ENCODE data around the gene OSGEP.

OSGEP gene

GRCh38 chr14:20454516-20455354 lies at the start of gene OSGEP, which contains the start of gene APEX1:
TSS of gene OSGEP (minus strand) at chr14:20454812. CDS start at chr14:20454683, 129 bp downstream.
TSS of gene APEX1 (plus strand) at chr14:20455226. CDS start at chr14:20455646, 420 bp downstream.
- no peaks in the 10 kb centered on the region for H3K9me3 Mint-ChIP-seq
- H3K27me3 Mint-ChIP-seq: no peaks in the 10 kb centered on the region
- no peak within 1 kb of the TSS for H3K27ac Mint-ChIP-seq
- H3K4me3 Mint-ChIP-seq: peak within 1 kb of the TSS; percentile 55
- peaks cover 9% of the 10 kb centered on the region for H3K36me3 Mint-ChIP-seq
- peaks cover 27% of the 10 kb centered on the region for H3K4me1 Mint-ChIP-seq

- H3K4me1 Mint-ChIP-seq: peaks cover 8% of the 10 kb centered on the region
- H3K36me3 Mint-ChIP-seq: no peaks in the 10 kb centered on the region
- no peaks in the 10 kb centered on the region for H3K9me3 Mint-ChIP-seq
- H3K4me3 Mint-ChIP-seq: no peak overlapping the region
- no peaks in the 10 kb centered on the region for H3K27me3 Mint-ChIP-seq
- no peak overlapping the region for H3K27ac Mint-ChIP-seq
Measured at GRCh38 chr14:20503898-20504297, 49.3 kb upstream of the OSGEP start.

- no peaks in the 10 kb centered on the region for H3K27me3 Mint-ChIP-seq
- H3K4me1 Mint-ChIP-seq: peaks cover 8% of the 10 kb centered on the region
- H3K9me3 Mint-ChIP-seq: no peaks in the 10 kb centered on the region
- H3K27ac Mint-ChIP-seq: no peak overlapping the region
- H3K4me3 Mint-ChIP-seq: no peak overlapping the region
- H3K36me3 Mint-ChIP-seq: no peaks in the 10 kb centered on the region
Measured at GRCh38 chr14:20501346-20501745, 46.7 kb upstream of the OSGEP start.

GRCh38 chr14:20499881-20500280 lies 45.3 kb upstream of the OSGEP start:
- no peak overlapping the region for H3K4me3 Mint-ChIP-seq
- H3K36me3 Mint-ChIP-seq: no peaks in the 10 kb centered on the region
- peaks cover 21% of the 10 kb centered on the region for H3K4me1 Mint-ChIP-seq
- no peaks in the 10 kb centered on the region for H3K27me3 Mint-ChIP-seq
- H3K9me3 Mint-ChIP-seq: no peaks in the 10 kb centered on the region
- no peak overlapping the region for H3K27ac Mint-ChIP-seq

GRCh38 chr14:20499108-20499507 lies 44.5 kb upstream of the OSGEP start:
- H3K36me3 Mint-ChIP-seq: no peaks in the 10 kb centered on the region
- H3K27ac Mint-ChIP-seq: no peak overlapping the region
- H3K4me1 Mint-ChIP-seq: peaks cover 24% of the 10 kb centered on the region
- H3K4me3 Mint-ChIP-seq: no peak overlapping the region
- H3K9me3 Mint-ChIP-seq: no peaks in the 10 kb centered on the region
- H3K27me3 Mint-ChIP-seq: no peaks in the 10 kb centered on the region

- H3K9me3 Mint-ChIP-seq: no peaks in the 10 kb centered on the region
- peaks cover 23% of the 10 kb centered on the region for H3K4me1 Mint-ChIP-seq
- H3K4me3 Mint-ChIP-seq: no peak overlapping the region
- H3K27me3 Mint-ChIP-seq: no peaks in the 10 kb centered on the region
- H3K36me3 Mint-ChIP-seq: no peaks in the 10 kb centered on the region
- no peak overlapping the region for H3K27ac Mint-ChIP-seq
Measured at GRCh38 chr14:20498622-20499021, 44.0 kb upstream of the OSGEP start.

GRCh38 chr14:20494935-20495766 lies 40.5 kb upstream of the OSGEP start:
- Mint-ChIP-seq H3K27me3 (no peaks in the 10 kb centered on the region), H3K9me3 (no peaks in the 10 kb centered on the region), H3K4me1 (peaks cover 45% of the 10 kb centered on the region), H3K4me3 (no peak overlapping the region), H3K27ac (peak overlapping the region; percentile 23), H3K36me3 (no peaks in the 10 kb centered on the region)

GRCh38 chr14:20493634-20494033 lies 39.0 kb upstream of the OSGEP start:
- H3K9me3 Mint-ChIP-seq: no peaks in the 10 kb centered on the region
- H3K27me3 Mint-ChIP-seq: no peaks in the 10 kb centered on the region
- no peaks in the 10 kb centered on the region for H3K36me3 Mint-ChIP-seq
- H3K27ac Mint-ChIP-seq: peak overlapping the region; percentile 76
- no peak overlapping the region for H3K4me3 Mint-ChIP-seq
- peaks cover 60% of the 10 kb centered on the region for H3K4me1 Mint-ChIP-seq

GRCh38 chr14:20492486-20492885 lies 37.9 kb upstream of the OSGEP start:
- Mint-ChIP-seq H3K27ac (no peak overlapping the region), H3K4me1 (peaks cover 71% of the 10 kb centered on the region), H3K27me3 (no peaks in the 10 kb centered on the region), H3K9me3 (no peaks in the 10 kb centered on the region), H3K4me3 (no peak overlapping the region), H3K36me3 (no peaks in the 10 kb centered on the region)

GRCh38 chr14:20490563-20490962 lies 36.0 kb upstream of the OSGEP start:
- no peaks in the 10 kb centered on the region for H3K36me3 Mint-ChIP-seq
- peak overlapping the region; percentile 50 for H3K4me3 Mint-ChIP-seq
- no peaks in the 10 kb centered on the region for H3K27me3 Mint-ChIP-seq
- no peaks in the 10 kb centered on the region for H3K9me3 Mint-ChIP-seq
- peaks cover 78% of the 10 kb centered on the region for H3K4me1 Mint-ChIP-seq
- H3K27ac Mint-ChIP-seq: peak overlapping the region; percentile 94

- H3K4me3 Mint-ChIP-seq: peak overlapping the region; percentile 71
- peaks cover 74% of the 10 kb centered on the region for H3K4me1 Mint-ChIP-seq
- no peaks in the 10 kb centered on the region for H3K9me3 Mint-ChIP-seq
- H3K27ac Mint-ChIP-seq: peak overlapping the region; percentile 87
- H3K27me3 Mint-ChIP-seq: no peaks in the 10 kb centered on the region
- H3K36me3 Mint-ChIP-seq: no peaks in the 10 kb centered on the region
Measured at GRCh38 chr14:20489093-20489994, 34.7 kb upstream of the OSGEP start.

- peak overlapping the region; percentile 33 for H3K27ac Mint-ChIP-seq
- peak overlapping the region; percentile 4 for H3K4me3 Mint-ChIP-seq
- H3K9me3 Mint-ChIP-seq: no peaks in the 10 kb centered on the region
- no peaks in the 10 kb centered on the region for H3K27me3 Mint-ChIP-seq
- H3K36me3 Mint-ChIP-seq: no peaks in the 10 kb centered on the region
- peaks cover 80% of the 10 kb centered on the region for H3K4me1 Mint-ChIP-seq
Measured at GRCh38 chr14:20487396-20487725, 32.7 kb upstream of the OSGEP start.

GRCh38 chr14:20486684-20487395 lies 32.2 kb upstream of the OSGEP start:
- Mint-ChIP-seq H3K27ac (peak overlapping the region; percentile 91), H3K9me3 (no peaks in the 10 kb centered on the region), H3K4me3 (peak overlapping the region; percentile 4), H3K4me1 (peaks cover 82% of the 10 kb centered on the region), H3K27me3 (no peaks in the 10 kb centered on the region), H3K36me3 (no peaks in the 10 kb centered on the region)

- H3K4me1 Mint-ChIP-seq: peaks cover 81% of the 10 kb centered on the region
- no peak overlapping the region for H3K4me3 Mint-ChIP-seq
- H3K9me3 Mint-ChIP-seq: no peaks in the 10 kb centered on the region
- peak overlapping the region; percentile 78 for H3K27ac Mint-ChIP-seq
- no peaks in the 10 kb centered on the region for H3K27me3 Mint-ChIP-seq
- no peaks in the 10 kb centered on the region for H3K36me3 Mint-ChIP-seq
Measured at GRCh38 chr14:20485900-20486299, 31.3 kb upstream of the OSGEP start.

- Mint-ChIP-seq H3K36me3 (peaks cover 9% of the 10 kb centered on the region), H3K9me3 (no peaks in the 10 kb centered on the region), H3K27me3 (no peaks in the 10 kb centered on the region), H3K4me1 (peaks cover 74% of the 10 kb centered on the region), H3K27ac (peak overlapping the region; percentile 83), H3K4me3 (no peak overlapping the region)
Measured at GRCh38 chr14:20482382-20482781, 27.8 kb upstream of the OSGEP start.
